Activated naive CD8-positive, alpha-beta T cell treated with anti-CD3 and anti-CD28 coated beads for 36 hours (primary cell): ENCODE results near the gene NDUFB6. TPM values are rescaled to one million over a fixed set of nuclear protein-coding genes. Genes with fewer than 3 reads are reported as not detected.
"Not testable (repeated sequence)": the region's sequence is repeated elsewhere in the genome, so short reads cannot be mapped to it uniquely, and the experiment has no call there.

ENCODE experiments used
- DNase-seq: peaks from one replicate; pipeline ENCODE4 v3.0.0; 2021
- H3K27ac Mint-ChIP-seq: one replicate; pipeline ENCODE4 v1.8.0; 2022; ENCODE audit warnings: mild to moderate bottlenecking, moderate library complexity, mixed read lengths
- H3K27me3 Mint-ChIP-seq: one replicate; pipeline ENCODE4 v1.8.0; 2022; ENCODE audit warnings: mild to moderate bottlenecking, mixed read lengths
- H3K36me3 Mint-ChIP-seq: one replicate; pipeline ENCODE4 v1.8.0; 2021; ENCODE audit warnings: mild to moderate bottlenecking, mixed read lengths
- H3K4me1 Mint-ChIP-seq: one replicate; pipeline ENCODE4 v1.8.0; 2021; ENCODE audit warnings: mixed read lengths
- H3K4me3 Mint-ChIP-seq: one replicate; pipeline ENCODE4 v1.8.0; 2022; ENCODE audit warnings: mild to moderate bottlenecking, moderate library complexity, mixed read lengths
- H3K9me3 Mint-ChIP-seq: one replicate; pipeline ENCODE4 v1.8.0; 2022; ENCODE audit warnings: mixed read lengths
- total RNA-seq, 2 experiments: library from RNA; stranded (reverse); gene quantifications; one replicate each; pipeline ENCODE4 v1.2.3, GENCODE V29; 2021

NDUFB6 gene
- 10 to 100 TPM; 59.3 to 60.2 TPM for total RNA-seq

DNA sequence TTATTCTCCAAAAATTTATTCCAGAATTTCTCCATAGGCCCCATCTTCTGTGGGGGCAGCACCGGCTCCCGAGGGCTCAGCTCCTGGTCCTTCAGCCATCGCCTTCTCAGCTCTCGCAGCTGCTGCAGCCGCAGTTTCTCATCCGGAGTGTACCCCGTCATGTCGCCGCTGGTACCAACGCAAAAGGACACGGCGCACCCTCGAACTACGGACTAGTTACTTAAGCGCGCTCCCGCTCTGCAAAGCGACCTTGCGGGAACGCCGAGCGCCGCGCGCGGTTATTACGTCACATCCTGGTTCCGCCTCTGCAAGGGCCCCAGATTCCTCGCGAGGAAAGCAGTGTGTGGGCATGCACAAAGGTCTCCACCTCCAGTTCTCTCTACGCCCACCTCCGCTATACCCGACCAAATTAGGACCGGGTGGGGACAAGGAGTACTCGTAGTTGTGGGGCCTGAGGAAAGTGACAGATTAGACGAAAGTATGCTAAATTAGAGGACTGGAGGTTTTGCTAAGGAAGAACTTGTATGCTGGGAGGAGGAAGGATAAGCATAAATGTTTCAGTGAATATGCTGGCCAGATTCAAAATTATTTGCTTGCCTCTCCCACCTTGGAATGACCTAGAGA, at the start of gene NDUFB6:
Gene NDUFB6, minus strand, starts transcription at position 260 of the 624 bp plus-strand sequence. Its CDS starts 99 bp downstream, at position 161.
- H3K36me3 Mint-ChIP-seq = peaks cover 10% of the 10 kb centered on the region
- peaks cover 16% of the 10 kb centered on the region for H3K4me1 Mint-ChIP-seq
- H3K4me3 Mint-ChIP-seq = peak within 1 kb of the TSS; percentile 98
- no peaks in the 10 kb centered on the region for H3K27me3 Mint-ChIP-seq
- peak within 1 kb of the TSS; percentile 97 for H3K27ac Mint-ChIP-seq
- peak; percentile 93 for DNase-seq
- H3K9me3 Mint-ChIP-seq = no peaks in the 10 kb centered on the region

DNA sequence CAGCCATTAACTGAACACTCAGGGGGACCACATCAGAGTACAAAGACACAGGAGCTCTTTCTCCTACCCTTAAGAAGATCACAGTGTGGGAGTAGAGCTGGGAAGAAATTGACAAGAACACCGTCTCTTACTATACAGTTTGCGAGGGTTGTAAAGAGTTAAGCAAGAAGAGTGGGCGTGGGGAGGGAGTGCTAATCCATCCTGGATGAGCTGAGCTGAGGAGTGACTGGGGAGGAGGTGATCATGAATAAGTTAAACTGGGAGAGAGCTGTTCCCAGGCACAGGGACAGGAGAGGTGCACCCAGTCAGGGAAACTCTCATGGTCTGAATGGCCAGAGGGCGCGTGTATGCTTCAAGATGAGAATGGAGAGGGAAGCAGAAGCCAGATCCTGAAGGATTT, 45.3 kb upstream of the NDUFB6 start:
- Mint-ChIP-seq H3K36me3 (no peaks in the 10 kb centered on the region), H3K4me1 (no peaks in the 10 kb centered on the region), H3K27ac (no peak overlapping the region), H3K27me3 (peaks cover 32% of the 10 kb centered on the region), H3K4me3 (no peak overlapping the region), H3K9me3 (no peaks in the 10 kb centered on the region)
- no peak for DNase-seq

DNA sequence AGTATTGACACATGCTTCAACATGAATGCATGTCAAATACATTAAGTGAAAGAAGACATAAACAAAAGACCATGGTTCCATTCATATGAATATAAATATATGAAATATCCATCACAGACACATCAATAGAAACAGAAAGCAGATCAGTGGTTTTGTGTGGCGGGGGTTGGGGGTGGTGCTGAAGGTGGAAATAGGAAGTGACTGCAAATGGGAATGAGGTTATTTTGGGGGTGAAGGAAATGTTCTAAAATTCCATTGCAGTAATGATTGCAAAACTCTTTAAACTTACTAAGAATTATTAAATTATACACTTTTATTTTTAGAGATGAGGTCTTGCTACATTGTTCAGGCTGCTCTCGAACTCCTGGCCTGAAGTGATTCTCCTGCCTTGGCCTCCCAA, 33.9 kb upstream of the NDUFB6 start:
- H3K36me3 Mint-ChIP-seq = no peaks in the 10 kb centered on the region
- no peak for DNase-seq
- peaks cover 5% of the 10 kb centered on the region for H3K9me3 Mint-ChIP-seq
- peaks cover 2% of the 10 kb centered on the region for H3K4me1 Mint-ChIP-seq
- no peak overlapping the region for H3K4me3 Mint-ChIP-seq
- H3K27me3 Mint-ChIP-seq = peaks cover 7% of the 10 kb centered on the region
- H3K27ac Mint-ChIP-seq = no peak overlapping the region

DNA sequence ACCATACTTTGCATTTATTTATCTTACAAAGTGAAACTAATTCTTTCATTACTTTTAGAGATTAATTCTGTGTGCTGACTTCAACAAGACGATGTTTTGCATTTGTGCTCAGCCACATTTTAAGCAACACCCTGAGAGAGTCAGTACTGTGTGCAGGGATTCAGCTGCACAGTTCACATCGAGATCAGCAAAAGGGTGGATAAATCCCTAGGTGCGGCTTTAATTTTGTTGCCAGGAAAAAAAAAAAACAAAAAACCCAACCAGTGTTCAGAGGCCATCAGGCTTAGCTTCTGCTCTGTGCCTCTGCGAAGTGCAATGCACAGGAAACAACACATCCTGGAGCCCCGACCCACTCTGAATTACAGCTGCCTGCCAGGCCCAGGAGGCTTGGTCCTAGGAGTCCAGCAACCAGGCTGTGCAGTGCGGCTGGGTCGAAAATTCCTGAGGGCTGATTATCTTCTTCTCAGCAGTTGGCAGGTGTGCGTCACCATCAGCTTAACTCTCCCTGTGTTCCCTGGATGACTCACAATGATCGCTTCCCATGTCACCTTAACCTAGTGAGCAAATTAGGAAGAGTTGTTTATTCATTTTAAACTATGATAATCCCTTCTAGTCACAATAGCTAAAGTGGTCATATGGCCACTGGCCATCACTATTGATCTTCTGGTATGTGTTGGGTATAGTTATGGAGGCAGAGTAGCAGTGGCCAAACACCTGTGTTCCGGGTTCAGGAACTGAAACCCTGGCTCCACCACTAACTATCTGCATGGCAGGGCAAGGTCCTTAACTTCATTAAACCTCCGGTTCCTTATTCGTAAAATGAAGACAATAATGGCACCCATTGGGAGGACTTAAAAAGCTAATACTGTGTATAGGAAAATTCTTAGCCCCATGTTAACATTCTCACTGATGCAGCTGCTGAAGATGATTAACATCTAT, 31.2 kb upstream of the NDUFB6 start:
- DNase-seq = no peak
- Mint-ChIP-seq H3K4me3 (no peak overlapping the region), H3K27ac (no peak overlapping the region), H3K4me1 (peaks cover 2% of the 10 kb centered on the region), H3K36me3 (no peaks in the 10 kb centered on the region), H3K9me3 (peaks cover 5% of the 10 kb centered on the region), H3K27me3 (peaks cover 12% of the 10 kb centered on the region)

DNA sequence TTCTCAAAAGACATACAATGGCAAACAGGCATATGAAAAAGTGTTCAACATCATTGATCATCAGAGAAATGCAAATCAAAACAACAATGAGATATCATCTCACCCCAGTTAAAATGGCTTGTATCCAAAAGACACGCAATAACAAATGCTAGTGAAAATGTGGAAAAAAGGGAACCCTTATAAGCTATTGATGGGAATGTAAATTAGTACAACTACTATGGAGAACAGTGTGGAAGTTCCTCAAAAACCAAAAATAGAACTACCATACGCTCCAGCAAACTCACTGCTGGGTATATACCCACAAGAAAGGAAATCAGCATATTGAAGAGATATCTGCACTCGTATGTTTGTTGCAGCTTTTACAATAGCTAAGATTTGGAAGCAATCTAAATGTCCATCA, 26.1 kb upstream of the NDUFB6 start:
- H3K36me3 Mint-ChIP-seq, H3K4me1 Mint-ChIP-seq, H3K27ac Mint-ChIP-seq, DNase-seq, H3K9me3 Mint-ChIP-seq, H3K4me3 Mint-ChIP-seq: not testable (repeated sequence)
- H3K27me3 Mint-ChIP-seq = peaks cover 11% of the 10 kb centered on the region

DNA sequence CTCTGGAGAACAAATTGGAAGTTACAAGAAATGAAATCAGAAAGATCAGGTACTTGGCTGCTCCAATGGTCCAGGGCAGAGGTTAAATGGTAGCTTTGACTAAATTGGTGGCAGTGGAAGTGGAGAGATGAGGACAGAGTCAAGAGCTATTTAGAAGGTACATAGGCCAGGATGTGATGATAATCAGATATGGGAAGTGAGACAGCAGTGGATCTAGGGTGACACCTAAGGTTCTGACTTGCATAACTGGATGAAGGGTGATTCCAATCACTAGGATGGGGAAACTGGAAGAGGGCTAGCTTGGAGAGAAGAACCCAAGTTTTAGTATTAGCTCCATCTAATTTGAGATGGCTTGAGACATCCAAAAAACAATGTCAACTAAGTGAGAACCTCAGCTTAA, 24.0 kb upstream of the NDUFB6 start:
- Mint-ChIP-seq H3K36me3 (no peaks in the 10 kb centered on the region), H3K27me3 (peaks cover 8% of the 10 kb centered on the region), H3K9me3 (no peaks in the 10 kb centered on the region), H3K27ac (no peak overlapping the region), H3K4me1 (no peaks in the 10 kb centered on the region), H3K4me3 (no peak overlapping the region)
- DNase-seq = no peak

DNA sequence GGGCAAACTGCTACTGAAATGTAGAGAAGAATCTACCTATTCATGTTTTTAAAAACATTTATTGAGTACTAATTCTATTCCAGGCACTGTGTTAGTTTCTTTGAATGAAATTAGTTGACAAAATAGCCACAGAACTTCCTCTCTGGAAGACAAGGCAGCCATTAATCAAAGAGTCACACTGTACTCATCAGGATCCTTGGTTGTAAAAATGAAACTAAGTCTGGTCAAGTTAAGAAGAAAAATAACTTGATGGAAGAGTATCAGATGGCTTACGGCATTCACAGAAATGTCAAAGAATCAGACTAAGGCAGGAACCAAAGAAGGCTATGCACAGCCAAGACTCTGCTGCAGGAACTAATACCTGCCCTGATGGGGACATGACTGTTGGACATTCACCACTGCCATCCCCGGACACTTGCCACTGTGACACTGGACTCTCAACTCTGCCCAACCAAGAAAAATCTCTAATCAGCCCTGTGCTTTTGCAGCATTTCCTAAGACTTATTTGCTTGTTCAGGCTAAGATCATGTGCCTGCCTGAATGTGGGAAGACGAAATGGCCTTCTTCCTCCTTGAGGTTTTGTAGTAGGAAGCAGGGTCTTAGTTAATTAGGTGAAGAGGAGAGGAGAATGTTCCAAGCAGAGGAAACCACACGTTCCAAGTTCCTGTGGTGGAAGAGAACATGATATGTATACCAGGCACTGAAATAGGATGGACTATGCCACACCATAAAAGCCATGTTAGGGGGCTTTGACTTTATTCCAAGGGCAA, 23.3 kb upstream of the NDUFB6 start:
- H3K4me1 Mint-ChIP-seq = no peaks in the 10 kb centered on the region
- no peak overlapping the region for H3K4me3 Mint-ChIP-seq
- no peaks in the 10 kb centered on the region for H3K36me3 Mint-ChIP-seq
- peaks cover 7% of the 10 kb centered on the region for H3K27me3 Mint-ChIP-seq
- no peak overlapping the region for H3K27ac Mint-ChIP-seq
- H3K9me3 Mint-ChIP-seq = no peaks in the 10 kb centered on the region
- DNase-seq = no peak

DNA sequence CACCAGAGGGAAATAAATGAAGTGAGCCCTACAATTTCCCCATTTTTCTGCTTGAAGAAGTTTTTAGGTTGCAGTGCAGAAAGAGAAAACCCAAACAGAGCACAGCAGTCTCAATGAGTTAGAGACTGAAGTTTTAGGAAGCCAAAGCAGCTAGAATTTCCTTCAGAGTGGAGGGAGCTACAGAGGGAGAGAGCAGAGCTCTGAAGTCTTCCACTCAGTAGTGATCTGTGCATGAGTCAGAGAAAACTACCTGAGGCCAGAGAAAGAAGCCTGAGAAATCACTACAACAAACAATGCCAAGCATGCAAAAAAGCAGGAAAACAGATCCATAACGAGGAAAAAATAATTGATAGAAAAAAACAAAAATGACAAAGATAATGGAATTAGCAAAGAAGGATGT, 17.9 kb upstream of the NDUFB6 start:
- Mint-ChIP-seq H3K27me3 (peaks cover 14% of the 10 kb centered on the region), H3K9me3 (no peaks in the 10 kb centered on the region), H3K27ac (no peak overlapping the region), H3K4me1 (no peaks in the 10 kb centered on the region), H3K36me3 (no peaks in the 10 kb centered on the region), H3K4me3 (no peak overlapping the region)
- DNase-seq = no peak

DNA sequence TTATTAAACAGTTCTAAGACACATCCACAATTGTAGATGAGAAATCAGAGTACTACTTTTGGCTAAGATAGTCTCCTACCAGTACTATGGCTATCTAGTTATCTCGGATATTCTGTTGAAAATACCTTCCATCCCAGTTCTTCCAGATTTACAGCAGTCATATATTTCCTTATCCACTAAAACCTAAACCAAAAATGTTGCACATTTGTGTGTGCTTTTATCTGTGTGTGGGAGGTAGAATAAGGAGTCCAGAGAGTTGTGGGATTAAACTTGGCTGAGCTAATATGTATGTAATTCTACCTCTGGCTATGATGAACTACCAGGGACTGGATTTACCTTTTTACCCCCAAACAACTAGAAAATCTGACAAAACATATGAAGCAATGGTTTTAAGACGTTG, 17.5 kb upstream of the NDUFB6 start:
- DNase-seq = no peak
- Mint-ChIP-seq H3K4me1 (no peaks in the 10 kb centered on the region), H3K9me3 (no peaks in the 10 kb centered on the region), H3K36me3 (no peaks in the 10 kb centered on the region), H3K27me3 (peaks cover 17% of the 10 kb centered on the region), H3K4me3 (no peak overlapping the region), H3K27ac (no peak overlapping the region)

DNA sequence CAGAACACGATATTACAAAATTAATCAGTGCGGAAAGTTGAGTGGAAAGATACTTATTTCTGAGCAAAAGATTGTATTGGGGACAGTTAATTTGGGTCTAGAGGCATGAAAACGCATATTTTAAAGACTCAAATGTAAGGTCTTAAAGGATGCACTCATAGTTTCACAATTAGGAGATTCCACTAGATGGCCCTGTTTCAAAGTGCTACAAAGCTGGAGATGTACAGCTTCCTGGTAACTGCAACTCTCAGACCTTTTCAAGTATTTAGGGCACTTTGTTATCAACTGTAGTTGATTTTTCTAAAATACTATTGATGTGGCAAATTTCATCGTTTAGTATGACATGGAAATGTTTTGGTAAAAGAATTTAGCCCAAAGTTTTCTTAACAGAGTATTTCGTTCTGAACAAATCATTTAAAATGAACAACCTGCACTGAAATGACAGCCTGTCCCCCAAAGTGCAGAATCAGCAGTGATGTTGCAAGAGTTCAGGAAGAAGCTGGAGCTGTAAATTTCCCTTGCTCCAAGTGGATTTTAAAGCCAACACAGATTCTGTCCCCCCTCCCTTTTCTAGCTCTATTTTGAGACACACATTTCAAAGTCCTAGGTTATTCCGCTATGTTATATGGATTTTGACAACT, 16.2 kb upstream of the NDUFB6 start:
- Mint-ChIP-seq H3K4me1 (no peaks in the 10 kb centered on the region), H3K36me3 (no peaks in the 10 kb centered on the region), H3K27ac (no peak overlapping the region), H3K9me3 (no peaks in the 10 kb centered on the region), H3K4me3 (no peak overlapping the region), H3K27me3 (peaks cover 22% of the 10 kb centered on the region)
- DNase-seq = no peak

DNA sequence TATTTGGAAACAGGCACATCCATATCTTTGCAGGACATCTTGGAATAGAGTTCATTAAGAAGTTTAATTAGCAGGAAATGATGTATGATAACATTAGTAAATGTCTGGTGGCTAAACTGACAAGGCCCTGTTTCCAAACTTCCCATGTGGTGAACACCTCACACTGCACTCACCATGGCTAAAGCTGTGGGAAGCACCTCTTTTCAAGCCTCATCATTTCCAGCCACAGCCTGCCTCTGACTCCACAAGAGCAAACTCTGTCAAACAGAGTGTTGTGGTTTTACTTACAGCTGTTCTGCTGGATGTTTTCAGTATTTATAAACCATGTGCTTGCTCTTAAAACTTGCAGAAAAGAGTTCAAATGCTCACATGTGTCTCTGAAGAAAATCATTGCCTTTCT, 14.9 kb upstream of the NDUFB6 start:
- Mint-ChIP-seq H3K27me3 (peaks cover 22% of the 10 kb centered on the region), H3K4me3 (no peak overlapping the region), H3K4me1 (no peaks in the 10 kb centered on the region), H3K36me3 (no peaks in the 10 kb centered on the region), H3K27ac (no peak overlapping the region), H3K9me3 (no peaks in the 10 kb centered on the region)
- no peak for DNase-seq

DNA sequence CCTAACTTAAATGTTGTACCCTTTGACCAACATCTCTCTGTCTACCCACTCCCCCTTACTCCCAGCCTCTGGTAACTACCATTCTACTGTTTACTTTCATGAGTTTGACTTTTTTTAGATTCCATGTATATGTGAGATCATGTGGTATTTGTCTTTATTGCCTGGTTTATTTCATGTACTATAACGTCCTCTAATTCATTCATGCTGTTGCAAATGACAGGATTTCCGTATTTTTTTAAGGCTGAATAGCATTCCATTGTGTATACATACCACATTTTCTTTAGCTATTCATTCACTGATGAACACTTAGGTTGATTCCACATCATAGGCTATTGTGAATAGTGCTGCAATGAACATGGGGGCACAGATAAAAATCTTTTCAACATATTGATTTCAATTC, 11.8 kb upstream of the NDUFB6 start:
- Mint-ChIP-seq H3K27me3 (peaks cover 24% of the 10 kb centered on the region), H3K27ac (no peak overlapping the region), H3K36me3 (no peaks in the 10 kb centered on the region), H3K9me3 (no peaks in the 10 kb centered on the region), H3K4me1 (no peaks in the 10 kb centered on the region), H3K4me3 (no peak overlapping the region)
- no peak for DNase-seq

DNA sequence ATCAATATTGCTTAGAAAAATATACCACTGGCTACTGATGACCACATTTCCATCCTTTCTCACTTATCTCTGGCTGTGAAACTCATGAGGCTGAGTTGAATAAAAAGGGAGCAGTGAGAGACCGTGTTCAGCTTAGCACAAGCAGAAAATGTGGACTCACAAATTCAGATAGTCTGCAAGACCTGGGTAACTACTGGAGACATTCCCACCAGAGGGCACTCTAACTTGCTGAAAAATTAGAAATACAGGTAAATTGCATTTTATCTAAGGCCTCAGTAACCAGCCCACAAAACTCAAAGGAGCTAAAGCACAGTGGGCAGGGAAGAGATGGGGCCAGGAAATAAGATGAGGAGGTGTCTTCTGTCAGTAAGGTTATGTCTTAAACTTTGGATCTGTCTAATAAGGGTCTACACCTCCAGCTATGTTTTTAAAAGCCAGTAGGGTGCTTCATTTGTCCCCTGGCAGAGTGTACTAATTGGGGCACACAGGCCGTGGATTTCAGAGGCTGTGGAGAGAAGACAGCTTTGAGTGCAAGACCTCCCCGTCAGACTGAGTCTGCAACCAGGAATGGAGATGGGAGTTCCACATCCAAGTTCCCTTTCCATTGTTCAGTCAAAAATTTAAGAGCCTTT, 8.7 kb upstream of the NDUFB6 start:
- Mint-ChIP-seq H3K27ac (no peak overlapping the region), H3K4me1 (no peaks in the 10 kb centered on the region), H3K4me3 (no peak overlapping the region), H3K36me3 (no peaks in the 10 kb centered on the region), H3K9me3 (no peaks in the 10 kb centered on the region), H3K27me3 (peaks cover 30% of the 10 kb centered on the region)
- DNase-seq = peak; percentile 2

DNA sequence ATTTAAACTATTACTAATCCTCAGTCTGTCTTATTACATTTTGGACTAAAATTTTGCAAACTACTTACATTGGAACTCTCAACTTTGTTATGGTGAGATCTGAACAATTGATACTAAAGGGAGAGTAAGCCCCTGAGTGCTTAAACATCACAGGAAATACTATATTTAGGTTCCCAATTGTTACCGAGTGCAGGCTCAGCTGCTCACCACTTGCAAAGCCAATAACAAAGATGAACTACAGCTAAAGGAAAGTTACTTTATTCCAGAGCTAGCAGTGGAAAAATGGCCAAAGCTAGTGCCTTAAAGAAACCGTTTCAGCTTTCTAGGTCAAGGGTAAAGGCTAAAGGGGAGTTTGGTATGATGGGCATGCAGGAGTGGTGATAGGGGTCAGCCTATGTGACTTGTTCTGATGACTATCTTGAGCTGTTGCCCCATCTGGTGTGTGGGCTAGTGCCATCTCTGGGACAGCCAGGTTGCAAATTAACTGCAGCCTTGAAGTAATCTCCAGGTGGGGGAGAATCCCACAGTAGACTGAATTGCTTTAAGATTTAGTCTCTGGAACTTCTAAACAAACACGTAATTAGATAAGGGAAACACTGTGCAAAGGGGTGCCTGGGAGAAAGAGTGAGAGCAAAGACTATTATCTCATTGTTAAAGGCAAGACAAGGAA, 7.8 kb upstream of the NDUFB6 start:
- Mint-ChIP-seq H3K27me3 (peaks cover 24% of the 10 kb centered on the region), H3K27ac (no peak overlapping the region), H3K4me1 (no peaks in the 10 kb centered on the region), H3K4me3 (no peak overlapping the region), H3K9me3 (no peaks in the 10 kb centered on the region), H3K36me3 (no peaks in the 10 kb centered on the region)
- DNase-seq = no peak
